GM12878 (cell line): ENCODE measurements around the gene TXNRD1.

ENCODE experiments used
- POLR2AphosphoS5 ChIP-seq: IDR thresholded peaks from 2 replicates; pipeline ENCODE4 v1.6.1; 2011; ENCODE audit warnings: mild to moderate bottlenecking, low read length, inconsistent platforms
- RFX5 ChIP-seq: IDR thresholded peaks from 2 replicates; pipeline ENCODE4 v1.6.1; 2011; ENCODE audit warnings: low read depth, low read length, improper control_type of control experiment
- TF ChIP-seq, protein P1 (sequence below): fragments of 450-650 bp; formaldehyde crosslinking; IDR thresholded peaks from 2 replicates; pipeline ENCODE4 v1.4.0; 2022; ENCODE audit warnings: mild to moderate bottlenecking, moderate library complexity

DNA sequence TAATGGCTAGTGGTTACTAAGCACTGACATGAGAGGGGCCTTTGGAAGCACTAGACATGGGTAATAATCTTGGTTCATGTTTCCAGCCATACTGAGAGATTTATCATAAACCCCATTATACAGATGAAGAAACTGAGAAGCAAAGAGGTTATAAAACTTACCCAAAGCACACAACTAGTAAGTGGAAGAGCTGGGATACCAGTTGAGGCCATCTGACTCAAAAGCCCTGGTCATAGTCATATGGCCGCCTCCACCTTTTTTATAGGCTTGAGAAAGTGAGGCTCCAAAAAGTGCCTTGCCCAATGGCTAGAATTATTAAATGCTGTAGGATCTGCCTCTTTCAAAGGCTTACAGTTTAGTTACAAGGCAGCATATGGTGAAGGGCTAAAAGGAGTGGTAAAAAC is 944 bp downstream of the TXNRD1 start:
- TF ChIP-seq POLR2AphosphoS5 = no peak
- TF ChIP-seq RFX5 = no peak
- TF ChIP-seq, protein P1, sequence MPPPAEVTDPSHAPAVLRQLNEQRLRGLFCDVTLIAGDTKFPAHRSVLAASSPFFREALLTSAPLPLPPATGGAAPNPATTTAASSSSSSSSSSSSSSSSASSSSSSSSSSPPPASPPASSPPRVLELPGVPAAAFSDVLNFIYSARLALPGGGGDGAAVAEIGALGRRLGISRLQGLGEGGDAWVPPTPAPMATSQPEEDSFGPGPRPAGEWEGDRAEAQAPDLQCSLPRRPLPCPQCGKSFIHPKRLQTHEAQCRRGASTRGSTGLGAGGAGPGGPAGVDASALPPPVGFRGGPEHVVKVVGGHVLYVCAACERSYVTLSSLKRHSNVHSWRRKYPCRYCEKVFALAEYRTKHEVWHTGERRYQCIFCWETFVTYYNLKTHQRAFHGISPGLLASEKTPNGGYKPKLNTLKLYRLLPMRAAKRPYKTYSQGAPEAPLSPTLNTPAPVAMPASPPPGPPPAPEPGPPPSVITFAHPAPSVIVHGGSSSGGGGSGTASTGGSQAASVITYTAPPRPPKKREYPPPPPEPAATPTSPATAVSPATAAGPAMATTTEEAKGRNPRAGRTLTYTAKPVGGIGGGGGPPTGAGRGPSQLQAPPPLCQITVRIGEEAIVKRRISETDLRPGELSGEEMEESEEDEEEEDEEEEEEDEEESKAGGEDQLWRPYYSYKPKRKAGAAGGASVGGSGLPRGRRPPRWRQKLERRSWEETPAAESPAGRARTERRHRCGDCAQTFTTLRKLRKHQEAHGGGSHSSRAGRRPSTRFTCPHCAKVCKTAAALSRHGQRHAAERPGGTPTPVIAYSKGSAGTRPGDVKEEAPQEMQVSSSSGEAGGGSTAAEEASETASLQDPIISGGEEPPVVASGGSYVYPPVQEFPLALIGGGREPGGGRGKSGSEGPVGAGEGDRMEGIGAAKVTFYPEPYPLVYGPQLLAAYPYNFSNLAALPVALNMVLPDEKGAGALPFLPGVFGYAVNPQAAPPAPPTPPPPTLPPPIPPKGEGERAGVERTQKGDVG = no peak
